ENCODE results near the gene MMP21. TPM values are rescaled to one million over a fixed set of nuclear protein-coding genes. Genes with fewer than 3 reads are reported as not detected.

MMP21 gene
- under 0.01 and 0.09 TPM in 2 replicates for total RNA-seq

GRCh38 chr10:125775491-125776106, at the start of gene MMP21:
MMP21 (minus strand) TSS chr10:125775821; CDS start chr10:125775821, 0 bp downstream.

GRCh38 chr10:125822878-125823662, 47.4 kb upstream of the MMP21 start, which contains the start of the genes BCCIP and UROS:
BCCIP (plus strand) TSS chr10:125823546; CDS start chr10:125823558, 12 bp downstream.
UROS (minus strand) TSS chr10:125823258; CDS start chr10:125816499, 6,759 bp downstream.

GRCh38 chr10:125719173-125720001, 56.2 kb downstream of the MMP21 start, which contains the start of gene EDRF1:
EDRF1 (plus strand) TSS chr10:125719709; CDS start chr10:125719808, 99 bp downstream.

Other genes with a start within 250 kb of the MMP21 start
- not detected in 2 replicates for gene TEX36, start 92.7 kb downstream of the MMP21 start, total RNA-seq
- gene EDRF1, start 56.1 kb downstream of the MMP21 start, total RNA-seq, result 17.4 and 18.3 TPM in 2 replicates
- gene UROS, start 47.4 kb upstream of the MMP21 start, total RNA-seq, result 71.5 and 71.7 TPM in 2 replicates
- 30.4 and 35.0 TPM in 2 replicates for gene BCCIP, start 47.7 kb upstream of the MMP21 start, total RNA-seq
- gene DHX32, start 105.5 kb upstream of the MMP21 start, total RNA-seq, result 34.1 and 44.7 TPM in 2 replicates
- gene FANK1, start 120.7 kb upstream of the MMP21 start, total RNA-seq, result 10.0 and 11.5 TPM in 2 replicates